Coronary artery (tissue), 2 donors: ENCODE data around the gene ZNF563.

Source experiments
- DNase-seq: peaks from one replicate; pipeline ENCODE4 v3.0.0-alpha.2; 2017; ENCODE audit warnings: low spot score
- H3K27ac ChIP-seq, 2 donors: fragments of 200-600 bp; sonication (generic); one replicate each; pipeline ENCODE4 v1.5.1; 2016 to 2019
- H3K4me3 ChIP-seq: fragments of 200-600 bp; sonication (generic); 2 replicates; pipeline ENCODE4 v1.5.1; 2016; ENCODE audit warnings: mild to moderate bottlenecking, moderate library complexity
- CTCF ChIP-seq: fragments of 200-600 bp; sonication (generic); IDR thresholded peaks from one replicate; pipeline ENCODE4 v1.5.1; 2019; ENCODE audit warnings: antibody characterized with exemption

ZNF563 gene

DNA sequence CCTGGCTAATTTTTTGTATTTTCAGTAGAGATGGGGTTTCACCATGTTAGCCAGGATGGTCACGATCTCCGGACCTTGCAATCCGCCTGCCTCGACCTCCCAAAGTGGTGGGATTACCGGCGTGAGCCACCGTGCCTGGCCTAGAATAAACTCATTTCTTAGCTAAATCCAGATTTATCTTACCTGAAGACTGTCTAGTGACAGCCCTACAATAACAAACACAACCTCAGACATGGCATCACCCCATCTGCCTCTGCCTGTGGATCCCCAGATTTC lies 43.7 kb downstream of the ZNF563 start:
- TF ChIP-seq CTCF = no peak
- H3K27ac ChIP-seq = peak overlapping the region in 1 of 2 donors; percentile 56

DNA sequence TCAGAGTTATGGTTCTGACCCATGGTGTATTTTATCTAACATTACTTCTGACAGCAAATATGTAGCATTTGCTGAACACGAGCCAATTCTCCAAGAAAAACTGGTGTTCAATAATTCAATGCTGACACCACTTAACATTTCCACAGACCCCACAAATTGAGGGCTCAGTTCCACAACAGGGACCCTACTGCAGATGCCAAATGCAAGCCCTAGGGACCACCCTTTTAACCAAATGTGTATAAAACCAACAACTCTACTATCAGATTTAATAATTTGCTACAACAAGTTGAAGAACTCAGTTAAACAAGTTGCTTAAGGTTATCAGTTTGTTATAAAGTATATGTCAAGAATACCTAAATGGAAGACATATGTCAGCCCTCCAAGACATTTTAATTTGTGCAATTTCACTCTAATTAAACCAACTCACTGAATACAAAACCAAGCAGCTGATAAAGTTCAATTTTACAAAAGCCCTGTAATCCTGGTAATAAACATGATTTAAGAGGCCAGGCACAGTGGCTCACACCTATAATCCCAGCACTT lies 45.4 kb downstream of the ZNF563 start:
- no peak overlapping the region for H3K4me3 ChIP-seq
- DNase-seq = no peak
- no peak for TF ChIP-seq CTCF
- H3K27ac ChIP-seq = no peak overlapping the region

More for the DNA sequence above, 43.7 kb downstream of the ZNF563 start:
- no peak overlapping the region for H3K4me3 ChIP-seq
- DNase-seq = no peak

DNA sequence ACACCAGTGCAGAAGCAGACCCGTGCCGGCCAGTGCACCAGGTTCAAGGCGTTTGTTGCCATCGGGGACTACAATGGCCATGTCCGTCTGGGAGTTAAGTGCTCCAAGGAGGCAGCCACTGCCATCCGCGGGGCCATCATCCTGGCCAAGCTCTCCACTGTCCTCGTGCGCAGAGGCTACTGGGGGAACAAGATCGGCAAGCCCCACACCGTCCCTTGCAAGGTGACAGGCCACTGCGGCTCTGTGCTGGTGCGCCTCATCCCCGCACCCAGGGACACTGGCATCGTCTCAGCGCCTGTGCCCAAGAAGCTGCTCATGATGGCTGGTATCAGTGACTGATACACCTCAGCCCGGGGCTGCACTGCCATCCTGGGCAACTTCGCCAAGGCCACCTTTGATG lies 48.8 kb downstream of the ZNF563 start:
- H3K27ac ChIP-seq = no peak overlapping the region
- no peak overlapping the region for H3K4me3 ChIP-seq
- TF ChIP-seq CTCF = no peak
- no peak for DNase-seq

- no peak for DNase-seq
- TF ChIP-seq CTCF = no peak
- Histone ChIP-seq H3K27ac (no peak overlapping the region), H3K4me3 (no peak overlapping the region)
These were observed 49.2 kb downstream of the ZNF563 start for GRCh38 chr19:12284226-12284625.

- TF ChIP-seq CTCF = no peak
- Histone ChIP-seq H3K27ac (no peak overlapping the region), H3K4me3 (no peak overlapping the region)
- DNase-seq = no peak
These were observed 54.7 kb downstream of the ZNF563 start for GRCh38 chr19:12278713-12279112.

GRCh38 chr19:12272980-12273901 lies 60.2 kb downstream of the ZNF563 start:
- no peak for TF ChIP-seq CTCF
- no peak for DNase-seq
- H3K4me3 ChIP-seq = peak overlapping the region; percentile 15

DNA sequence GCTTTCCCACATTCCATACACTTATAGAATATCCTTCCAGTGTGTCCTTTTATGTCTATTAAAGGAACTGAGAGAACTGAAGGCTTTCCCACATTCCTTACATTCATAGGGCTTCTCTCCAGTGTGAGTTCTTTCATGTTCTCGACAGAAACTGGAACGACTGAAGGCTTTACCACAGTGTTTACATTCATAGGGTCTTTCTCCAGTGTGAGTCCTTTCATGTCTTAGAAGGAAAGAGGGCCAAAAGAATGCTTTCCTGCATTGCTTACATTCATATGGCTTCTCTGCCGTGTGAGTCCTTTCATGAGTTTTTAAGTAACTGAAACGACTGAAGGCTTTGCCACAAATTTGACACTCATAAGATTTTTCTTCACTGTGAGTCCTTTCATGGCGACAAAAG lies 61.0 kb downstream of the ZNF563 start:
- DNase-seq = no peak
- no peak for TF ChIP-seq CTCF
- no peak overlapping the region for H3K4me3 ChIP-seq
- H3K27ac ChIP-seq = no peak overlapping the region

More at GRCh38 chr19:12272980-12273901, 60.2 kb downstream of the ZNF563 start:
- H3K27ac ChIP-seq = no peak overlapping the region
